Loucy (cell line): Measurements from ENCODE around the gene ZBTB12.

ENCODE experiments used
- EZH2phosphoT487 ChIP-seq: fragments of 200-600 bp; IDR thresholded peaks from 2 replicates; pipeline ENCODE4 v1.6.1; 2018; ENCODE audit warnings: antibody characterized with exemption, mild to moderate bottlenecking, moderate library complexity, borderline replicate concordance
- TF ChIP-seq, protein P1 (sequence below): fragments of 200-600 bp; sonication (generic); conservative IDR thresholded peaks from 2 replicates; pipeline ENCODE4 v1.5.1; 2014; ENCODE audit warnings: mild to moderate bottlenecking, antibody characterized with exemption, low read length

DNA sequence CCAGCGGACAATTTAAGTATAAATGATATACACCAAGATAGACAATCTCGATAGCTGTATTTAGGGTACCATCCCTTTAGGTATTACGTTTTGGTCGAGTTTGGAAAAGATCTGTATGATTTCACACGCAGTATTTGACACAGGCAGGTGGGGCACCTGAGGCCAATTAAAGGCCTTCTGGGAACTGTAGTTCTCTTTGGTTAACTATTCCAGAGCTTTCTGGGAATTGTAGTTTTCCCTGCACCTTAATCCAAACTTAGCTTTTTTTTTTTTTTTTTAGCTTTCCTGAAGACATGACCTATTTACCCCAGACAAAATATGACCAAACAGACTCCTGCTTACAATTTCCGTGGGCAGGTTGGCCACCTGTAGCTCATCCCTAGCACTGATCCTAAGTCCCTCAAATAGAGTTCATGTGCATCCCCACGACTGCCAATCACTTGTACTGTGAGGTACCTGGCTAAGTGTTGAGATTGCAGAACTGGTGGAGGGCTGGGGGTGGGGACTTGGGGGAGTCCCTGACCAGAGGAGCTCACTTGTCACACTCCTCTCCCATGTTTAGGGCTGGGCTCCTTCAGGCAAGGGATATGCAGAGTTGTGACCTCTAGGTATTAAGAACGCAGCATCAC lies 3.4 kb downstream of the ZBTB12 start:
- TF ChIP-seq EZH2phosphoT487: no peak
- TF ChIP-seq, protein P1, sequence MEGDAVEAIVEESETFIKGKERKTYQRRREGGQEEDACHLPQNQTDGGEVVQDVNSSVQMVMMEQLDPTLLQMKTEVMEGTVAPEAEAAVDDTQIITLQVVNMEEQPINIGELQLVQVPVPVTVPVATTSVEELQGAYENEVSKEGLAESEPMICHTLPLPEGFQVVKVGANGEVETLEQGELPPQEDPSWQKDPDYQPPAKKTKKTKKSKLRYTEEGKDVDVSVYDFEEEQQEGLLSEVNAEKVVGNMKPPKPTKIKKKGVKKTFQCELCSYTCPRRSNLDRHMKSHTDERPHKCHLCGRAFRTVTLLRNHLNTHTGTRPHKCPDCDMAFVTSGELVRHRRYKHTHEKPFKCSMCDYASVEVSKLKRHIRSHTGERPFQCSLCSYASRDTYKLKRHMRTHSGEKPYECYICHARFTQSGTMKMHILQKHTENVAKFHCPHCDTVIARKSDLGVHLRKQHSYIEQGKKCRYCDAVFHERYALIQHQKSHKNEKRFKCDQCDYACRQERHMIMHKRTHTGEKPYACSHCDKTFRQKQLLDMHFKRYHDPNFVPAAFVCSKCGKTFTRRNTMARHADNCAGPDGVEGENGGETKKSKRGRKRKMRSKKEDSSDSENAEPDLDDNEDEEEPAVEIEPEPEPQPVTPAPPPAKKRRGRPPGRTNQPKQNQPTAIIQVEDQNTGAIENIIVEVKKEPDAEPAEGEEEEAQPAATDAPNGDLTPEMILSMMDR: peak; percentile 19
